HCT116 (cell line): ENCODE results near the gene LAMC3. TPM values are rescaled to one million over a fixed set of nuclear protein-coding genes. Genes with fewer than 3 reads are reported as not detected.

ENCODE experiments used
- ATAC-seq: fragments of 200-7000 bp; cut with Tn5 transposase; 2 replicates; pipeline ENCODE4 v1.9.1; 2020; ENCODE audit warnings: mild to moderate bottlenecking, moderate library complexity
- BruUV-seq: library from RNA; stranded (reverse); fragments of 400-500 nt; replicated peaks from 2 replicates; lab custom pipeline; 2021; lab: Mats Ljungman, UMichigan
- CTCF ChIA-PET: fragments of 300-600 bp; sonication (Branson Sonifier 250); formaldehyde crosslinking; loops from one replicate; lab custom pipeline; 2021; ENCODE audit warnings: antibody characterized with exemption; lab: Charles Lee
- POLR2A ChIA-PET: fragments of 300-600, 350-600 bp; sonication (Branson Sonifier 250); formaldehyde crosslinking; loops from one replicate; lab custom pipeline; 2021; ENCODE audit warnings: antibody characterized with exemption; lab: Charles Lee
- RAD21 ChIA-PET, 2 experiments: fragments of 300-600 bp; sonication (Branson Sonifier 250); formaldehyde crosslinking; loops; one replicate each; lab custom pipeline; 2023; ENCODE audit warnings: low total read pairs in 2 of 2; ENCODE audit not compliant: uncharacterized antibody in 2 of 2, unreplicated experiment in 2 of 2, low non-redundant PET in 1 of 2; lab: Charles Lee
- DNase-seq: peaks from one replicate; pipeline ENCODE4 v3.0.0-alpha.2; 2010; ENCODE audit warnings: low read depth, low spot score
- H2AFZ ChIP-seq: fragments of 200-600 bp; shearing (Covaris generic), sonication (generic); 2 replicates; pipeline ENCODE4 v1.6.1; 2017; ENCODE audit warnings: low read depth, mixed run types, mixed read lengths, antibody characterized with exemption, low read length; ENCODE audit not compliant: poor library complexity, severe bottlenecking
- H3K27ac ChIP-seq: 2 replicates; pipeline ENCODE4 v1.5.1; 2012; ENCODE audit warnings: low read depth, low read length
- H3K27me3 ChIP-seq: fragments of 200-600 bp; sonication (generic); 2 replicates; pipeline ENCODE4 v1.6.1; 2016; ENCODE audit warnings: mixed run types, low read length, mixed read lengths; ENCODE audit not compliant: insufficient read depth
- H3K36me3 ChIP-seq, 2 experiments: fragments of 200-500 bp in 1 of 2; fragments of 200-600 bp in 1 of 2; sonication (Bioruptor generic) in 1 of 2; sonication (generic) in 1 of 2; 2 replicates each; pipeline versions ENCODE4 v1.5.1 to v1.6.1; 2014 to 2016; ENCODE audit warnings: low read length in 2 of 2, inconsistent platforms in 1 of 2, mixed read lengths in 1 of 2, mixed run types in 1 of 2; ENCODE audit not compliant: insufficient read depth in 2 of 2, control insufficient read depth in 1 of 2
- H3K4me1 ChIP-seq, 2 experiments: fragments of 200-600 bp in 1 of 2; sonication (generic) in 1 of 2; 2 replicates each; pipeline versions ENCODE4 v1.5.1 to v1.6.1; 2012 to 2017; ENCODE audit warnings: low read length in 2 of 2, inconsistent platforms in 1 of 2, mild to moderate bottlenecking in 1 of 2, mixed read lengths in 1 of 2, mixed run types in 1 of 2, moderate library complexity in 1 of 2; ENCODE audit not compliant: insufficient read depth in 2 of 2, control insufficient read depth in 1 of 2
- H3K4me2 ChIP-seq: fragments of 200-600 bp; sonication (generic); 2 replicates; pipeline ENCODE4 v1.6.1; 2017; ENCODE audit warnings: mixed run types, low read length, mixed read lengths
- H3K4me3 ChIP-seq, 2 experiments: fragments of 200-600 bp in 1 of 2; sonication (generic) in 1 of 2; replicated peaks in 1 of 2; 2 replicates each; pipeline ENCODE4 v1.5.1; 2011 to 2016; ENCODE audit warnings: low read length in 2 of 2, control low read depth in 1 of 2, low read depth in 1 of 2, mild to moderate bottlenecking in 1 of 2, mixed read lengths in 1 of 2, mixed run types in 1 of 2
- H3K79me2 ChIP-seq: fragments of 200-600 bp; sonication (generic); 2 replicates; pipeline ENCODE4 v1.6.1; 2017; ENCODE audit warnings: mild to moderate bottlenecking, mixed run types, low read length, moderate library complexity, mixed read lengths; ENCODE audit not compliant: insufficient read depth
- H3K9ac ChIP-seq: fragments of 200-600 bp; sonication (generic); 2 replicates; pipeline ENCODE4 v1.6.1; 2016; ENCODE audit warnings: low read length, mixed read lengths
- H3K9me2 ChIP-seq: fragments of 200-600 bp; sonication (generic), shearing (Covaris generic); 2 replicates; pipeline ENCODE4 v1.6.1; 2017; ENCODE audit warnings: mixed run types, mild to moderate bottlenecking, moderate library complexity; ENCODE audit not compliant: insufficient read depth
- H3K9me3 ChIP-seq, 2 experiments: fragments of 200-500 bp in 1 of 2; fragments of 200-600 bp in 1 of 2; sonication (Bioruptor generic) in 1 of 2; sonication (generic) in 1 of 2; 2 replicates each; pipeline ENCODE4 v1.6.1; 2014 to 2017; ENCODE audit warnings: low read length in 2 of 2, mixed read lengths in 2 of 2, inconsistent platforms in 1 of 2, low read depth in 1 of 2, mild to moderate bottlenecking in 1 of 2, mixed run types in 1 of 2, moderate library complexity in 1 of 2; ENCODE audit not compliant: control insufficient read depth in 1 of 2, insufficient read depth in 1 of 2
- H4K20me1 ChIP-seq: fragments of 200-600 bp; sonication (generic), shearing (Covaris generic); 2 replicates; pipeline ENCODE4 v1.6.1; 2017; ENCODE audit warnings: mixed run types, mild to moderate bottlenecking, moderate library complexity; ENCODE audit not compliant: insufficient read depth
- CBX3 ChIP-seq: IDR thresholded peaks from 2 replicates; pipeline ENCODE4 v1.6.1; 2012; ENCODE audit warnings: low read depth
- CEBPB ChIP-seq: IDR thresholded peaks from 2 replicates; pipeline ENCODE4 v1.6.1; 2012; ENCODE audit warnings: low read depth
- CTCF ChIP-seq, 3 experiments: fragments of 200-600 bp in 1 of 3; sonication (generic) in 1 of 3; IDR thresholded peaks in 2 of 3; conservative IDR thresholded peaks in 1 of 3; 2 replicates each; pipeline ENCODE4 v1.5.1; 2012 to 2017; ENCODE audit warnings: low read depth in 2 of 3, low read length in 2 of 3, antibody characterized with exemption in 1 of 3, borderline replicate concordance in 1 of 3, control low read depth in 1 of 3, mild to moderate bottlenecking in 1 of 3, mixed read lengths in 1 of 3, mixed run types in 1 of 3, moderate library complexity in 1 of 3; ENCODE audit not compliant: insufficient read depth in 1 of 3
- EZH2phosphoT487 ChIP-seq: fragments of 200-600 bp; IDR thresholded peaks from 2 replicates; pipeline ENCODE4 v1.6.1; 2018; ENCODE audit warnings: antibody characterized with exemption, borderline replicate concordance
- POLR2A ChIP-seq: IDR thresholded peaks from 2 replicates; pipeline ENCODE4 v1.7.0; 2011; ENCODE audit warnings: borderline replicate concordance; ENCODE audit not compliant: insufficient read depth, insufficient read length; ENCODE audit errors: extremely low read depth
- SP1 ChIP-seq: IDR thresholded peaks from 2 replicates; pipeline ENCODE4 v1.6.1; 2012; ENCODE audit warnings: low read depth
- ZBTB33 ChIP-seq: IDR thresholded peaks from 2 replicates; pipeline ENCODE4 v1.6.1; 2011; ENCODE audit warnings: mild to moderate bottlenecking, low read length, moderate library complexity; ENCODE audit not compliant: insufficient replicate concordance; ENCODE audit errors: extremely low read depth
- ZFX ChIP-seq: fragments of 450-650 bp; IDR thresholded peaks from 2 replicates; pipeline ENCODE4 v1.6.1; 2017
- intact Hi-C: fragments of 100-400 bp; cut with micrococcal nuclease; formaldehyde crosslinking; loops from 2 replicates; pipeline ENCODE4 v1.10.0; 2022
- total RNA-seq: library from RNA; stranded (reverse); gene quantifications from one replicate; pipeline ENCODE4 v1.2.1, GENCODE V29; 2021; ENCODE audit not compliant: unreplicated experiment
- TF ChIP-seq, protein P1 (sequence below): IDR thresholded peaks from 2 replicates; pipeline ENCODE4 v1.6.1; 2012

Gene LAMC3
- total RNA-seq, 1 experiment from 2014 or later = 7.7 TPM

DNA sequence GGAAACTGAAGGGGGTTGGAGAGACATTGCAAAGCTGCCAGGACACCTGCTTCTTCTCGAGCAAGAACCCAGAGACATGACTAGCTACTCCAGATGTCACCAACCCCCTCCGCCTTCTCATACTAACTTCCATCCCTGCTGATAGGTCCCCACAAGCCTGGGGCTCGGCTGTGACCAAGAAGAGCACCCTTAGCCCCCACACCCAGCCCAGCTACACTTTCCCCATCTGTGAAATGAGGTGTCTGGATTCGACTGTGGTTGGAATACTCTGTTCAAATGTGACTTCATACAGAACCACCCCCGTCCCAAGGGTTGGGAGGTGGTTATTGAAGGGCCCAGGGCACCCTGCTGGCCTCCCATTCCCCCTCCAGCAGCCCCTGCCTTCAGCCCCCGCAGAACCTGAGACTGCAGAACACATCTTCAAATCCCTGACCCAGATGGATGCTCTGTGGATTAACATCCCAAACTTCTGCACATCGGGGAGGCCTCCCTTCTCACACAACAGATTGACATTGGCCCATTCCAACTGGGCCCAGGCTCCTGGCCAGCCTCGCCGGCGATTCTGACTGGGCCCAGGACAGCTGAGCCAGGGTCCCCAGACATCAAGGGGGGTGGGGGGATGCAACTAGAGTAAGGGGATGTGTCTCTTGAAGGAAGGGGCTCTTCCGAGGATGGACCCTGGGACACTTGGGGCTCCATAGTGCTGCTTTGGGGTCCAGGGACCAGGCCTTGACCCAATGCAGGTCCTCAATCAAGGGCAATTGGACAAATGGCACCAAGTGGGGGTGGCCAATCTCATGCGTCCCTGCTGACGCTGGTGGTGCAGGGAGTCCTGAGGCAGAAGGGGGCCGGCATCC, 48.2 kb upstream of the LAMC3 start:
- TF ChIP-seq EZH2phosphoT487 = no peak

DNA sequence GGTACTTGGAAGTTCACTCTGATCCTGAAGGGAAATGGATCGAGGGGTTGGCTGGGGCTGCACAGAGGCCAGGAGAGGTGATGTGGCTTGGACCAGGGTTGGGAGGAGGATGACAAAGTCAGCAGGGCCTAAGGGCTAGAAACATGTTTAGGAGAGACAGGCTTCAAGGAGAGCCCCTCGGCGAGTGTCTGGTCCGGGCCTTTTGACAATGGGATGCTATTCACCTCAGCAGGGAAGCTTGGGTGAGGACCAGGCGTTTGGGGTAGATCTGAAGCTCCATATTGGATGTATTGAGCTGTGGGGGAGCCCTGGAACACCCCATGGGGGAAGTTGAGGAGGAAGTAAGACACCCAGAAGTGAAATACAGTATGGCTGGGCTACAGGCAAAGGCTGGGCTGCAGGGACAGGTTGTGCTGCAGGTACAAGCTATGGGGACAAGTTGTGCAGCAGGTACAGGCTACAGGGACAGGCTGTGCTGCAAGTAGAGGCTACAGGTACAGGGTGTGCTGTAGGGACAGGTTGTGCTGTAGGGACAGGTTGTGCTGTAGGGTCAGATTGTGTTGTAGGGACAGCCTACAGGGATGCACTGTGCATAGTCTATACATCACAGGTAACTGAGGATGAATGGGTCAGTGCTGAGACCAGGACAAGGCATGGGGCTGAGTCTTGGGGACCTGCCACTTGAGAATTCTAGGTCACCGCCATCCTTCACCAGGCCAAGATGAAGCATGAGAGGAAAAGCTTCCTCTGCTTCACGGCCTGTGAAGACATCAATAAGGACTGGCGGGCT, 47.3 kb upstream of the LAMC3 start:
- POLR2A ChIA-PET = interaction anchor here (1.2 kb wide), 1 partner anchor 15 kb away, joined by 4 read pairs; no protein-coding TSS in a partner anchor
- no peaks in the 10 kb centered on the region for H4K20me1 ChIP-seq
- no peak overlapping the region for H3K4me3 ChIP-seq
- ATAC-seq (0 out of 2 replicates have a peak, but pooled peaks have one; percentile 9), DNase-seq (no peak)
- H3K9me3 ChIP-seq = peaks cover 0 to 5% of the 10 kb centered on the region in 2 experiments; a peak in 1 of 4 replicates
- H3K9me2 ChIP-seq = no peaks in the 10 kb centered on the region
- no peak overlapping the region for H2AFZ ChIP-seq
- RAD21 ChIA-PET = no interaction called here
- peak overlapping the region; percentile 26 for H3K9ac ChIP-seq
- peak overlapping the region; percentile 80 for H3K4me2 ChIP-seq
- intact Hi-C loops = no loop called here
- no TSS peak for BruUV-seq
- no peaks in the 10 kb centered on the region for H3K36me3 ChIP-seq
- TF ChIP-seq CBX3 (no peak), CTCF (IDR thresholded peaks at IDR 0.05 in 2 of 3, conservative IDR thresholded peaks at IDR 0.05 in 1 of 3; ENCODE audit: borderline replicate concordance in 1 of 3, insufficient read depth in 1 of 3, low read depth in 2 of 3, low read length in 2 of 3) (no peak), ZFX (no peak), SP1 (no peak), ZBTB33 (no peak), POLR2A (no peak), CEBPB (no peak)
- TF ChIP-seq, protein P1, sequence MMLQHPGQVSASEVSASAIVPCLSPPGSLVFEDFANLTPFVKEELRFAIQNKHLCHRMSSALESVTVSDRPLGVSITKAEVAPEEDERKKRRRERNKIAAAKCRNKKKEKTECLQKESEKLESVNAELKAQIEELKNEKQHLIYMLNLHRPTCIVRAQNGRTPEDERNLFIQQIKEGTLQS = no peak
- CTCF ChIA-PET = interaction anchor here (1.0 kb wide), 1 partner anchor 37 kb away, joined by 4 read pairs; no protein-coding TSS in a partner anchor
- no peak overlapping the region for H3K27ac ChIP-seq
- H3K27me3 ChIP-seq = peaks cover 5% of the 10 kb centered on the region; the same call in 1 of the 2 replicates
- no peaks in the 10 kb centered on the region for H3K79me2 ChIP-seq
- peaks cover 12 to 22% of the 10 kb centered on the region in 2 experiments for H3K4me1 ChIP-seq

More for the DNA sequence above, 48.2 kb upstream of the LAMC3 start:
- no peak for DNase-seq
- Histone ChIP-seq H3K4me1 (peaks cover 12 to 22% of the 10 kb centered on the region in 2 experiments), H3K9ac (no peak overlapping the region), H3K9me2 (no peaks in the 10 kb centered on the region), H3K36me3 (no peaks in the 10 kb centered on the region), H3K4me2 (no peak overlapping the region), H3K27ac (no peak overlapping the region), H2AFZ (no peak overlapping the region), H3K79me2 (no peaks in the 10 kb centered on the region), H3K27me3 (peaks cover 5% of the 10 kb centered on the region; the same call in 1 of the 2 replicates), H4K20me1 (no peaks in the 10 kb centered on the region), H3K9me3 (peaks cover 0 to 5% of the 10 kb centered on the region in 2 experiments; a peak in 1 of 4 replicates), H3K4me3 (no peak overlapping the region)
- ChIA-PET POLR2A (no interaction called here), CTCF (no interaction called here), RAD21 (no interaction called here)
- no peak for ATAC-seq
- intact Hi-C loops = no loop called here
- BruUV-seq = no TSS peak
